MM.1S (cell line): Measurements from ENCODE around the gene VPS35L.

Experiments
- DNase-seq: peaks from one replicate; pipeline ENCODE4 v3.0.0-alpha.2; 2015
- H2AFZ ChIP-seq: fragments of 300-600 bp; sonication (generic); 2 replicates; pipeline ENCODE4 v1.6.0; 2016; ENCODE audit warnings: antibody characterized with exemption, low read length
- H3F3A ChIP-seq: fragments of 300-600 bp; sonication (generic); 2 replicates; pipeline ENCODE4 v1.6.1; 2016; ENCODE audit warnings: mild to moderate bottlenecking, antibody characterized with exemption, low read length, moderate library complexity, mixed read lengths; ENCODE audit not compliant: insufficient read depth
- H3K27ac ChIP-seq: fragments of 300-600 bp; sonication (generic); 2 replicates; pipeline ENCODE4 v1.5.1; 2016; ENCODE audit warnings: mild to moderate bottlenecking, low read length
- H3K27me3 ChIP-seq: fragments of 300-600 bp; sonication (generic); replicated peaks from 2 replicates; pipeline ENCODE4 v1.6.0; 2016; ENCODE audit warnings: low read length; ENCODE audit not compliant: insufficient read depth
- H3K36me3 ChIP-seq: fragments of 300-600 bp; sonication (generic); replicated peaks from 2 replicates; pipeline ENCODE4 v1.6.1; 2016; ENCODE audit warnings: mild to moderate bottlenecking, low read length, mixed read lengths; ENCODE audit not compliant: insufficient read depth
- H3K4me1 ChIP-seq: fragments of 300-600 bp; sonication (generic); 2 replicates; pipeline ENCODE4 v1.6.1; 2016; ENCODE audit warnings: low read length, mixed read lengths
- H3K4me2 ChIP-seq: fragments of 300-600 bp; sonication (generic); 2 replicates; pipeline ENCODE4 v1.6.0; 2016; ENCODE audit warnings: low read depth, low read length
- H3K4me3 ChIP-seq: fragments of 300-600 bp; sonication (generic); 2 replicates; pipeline ENCODE4 v1.5.1; 2016; ENCODE audit warnings: low read length, mixed read lengths
- H3K79me2 ChIP-seq: fragments of 300-600 bp; sonication (generic); 2 replicates; pipeline ENCODE4 v1.6.1; 2016; ENCODE audit warnings: mixed run types, low read length, mixed read lengths
- H3K9ac ChIP-seq: fragments of 300-600 bp; sonication (generic); 2 replicates; pipeline ENCODE4 v1.6.1; 2016; ENCODE audit warnings: low read length, mixed read lengths
- H3K9me2 ChIP-seq: fragments of 300-600 bp; sonication (generic); replicated peaks from 2 replicates; pipeline ENCODE4 v1.6.1; 2016; ENCODE audit warnings: mild to moderate bottlenecking, low read length, mixed read lengths; ENCODE audit not compliant: insufficient read depth
- H3K9me3 ChIP-seq: fragments of 300-600 bp; sonication (generic); replicated peaks from 2 replicates; pipeline ENCODE4 v1.6.1; 2016; ENCODE audit warnings: mild to moderate bottlenecking, low read length, mixed read lengths; ENCODE audit not compliant: insufficient read depth
- H4K20me1 ChIP-seq: fragments of 300-600 bp; sonication (generic); 2 replicates; pipeline ENCODE4 v1.6.1; 2016; ENCODE audit warnings: mild to moderate bottlenecking, low read length, moderate library complexity, mixed read lengths; ENCODE audit not compliant: insufficient read depth
- CTCF ChIP-seq: fragments of 300-600 bp; sonication (generic); IDR thresholded peaks from 2 replicates; pipeline ENCODE4 v1.5.1; 2016; ENCODE audit warnings: antibody characterized with exemption, low read length, mixed read lengths
- EZH2 ChIP-seq: fragments of 300-600 bp; sonication (generic); optimal IDR thresholded peaks from 2 replicates; pipeline ENCODE3; 2017; ENCODE audit warnings: low read depth, mild to moderate bottlenecking, antibody characterized with exemption, low read length, mixed read lengths
- EZH2phosphoT487 ChIP-seq: fragments of 300-600 bp; sonication (generic); IDR thresholded peaks from 2 replicates; pipeline ENCODE4 v1.6.1; 2018; ENCODE audit warnings: antibody characterized with exemption, low read length

VPS35L gene

GRCh38 chr16:19696961-19697360 lies 141.5 kb downstream of the VPS35L start:
- H3K27me3 ChIP-seq: no peaks in the 10 kb centered on the region
- no peaks in the 10 kb centered on the region for H3K4me1 ChIP-seq
- no peaks in the 10 kb centered on the region for H3K36me3 ChIP-seq
- no peaks in the 10 kb centered on the region for H3F3A ChIP-seq
- H3K9ac ChIP-seq: no peak overlapping the region
- no peaks in the 10 kb centered on the region for H3K9me3 ChIP-seq
- no peak overlapping the region for H3K27ac ChIP-seq
- H2AFZ ChIP-seq: no peak overlapping the region
- no peaks in the 10 kb centered on the region for H3K79me2 ChIP-seq
- no peak overlapping the region for H3K4me2 ChIP-seq
- no peak overlapping the region for H3K4me3 ChIP-seq
- H3K9me2 ChIP-seq: no peaks in the 10 kb centered on the region
- H4K20me1 ChIP-seq: no peaks in the 10 kb centered on the region
- no peak for DNase-seq
- TF ChIP-seq EZH2 (no peak), CTCF (no peak)

GRCh38 chr16:19697756-19698318 lies 142.3 kb downstream of the VPS35L start:
- no peak overlapping the region for H3K4me3 ChIP-seq
- no peak overlapping the region for H3K4me2 ChIP-seq
- H3F3A ChIP-seq: no peaks in the 10 kb centered on the region
- H3K27ac ChIP-seq: no peak overlapping the region
- DNase-seq: no peak
- H3K36me3 ChIP-seq: no peaks in the 10 kb centered on the region
- TF ChIP-seq EZH2phosphoT487 (no peak), EZH2 (no peak), CTCF (no peak)
- H3K9me2 ChIP-seq: no peaks in the 10 kb centered on the region
- no peaks in the 10 kb centered on the region for H4K20me1 ChIP-seq
- no peaks in the 10 kb centered on the region for H3K27me3 ChIP-seq
- H3K9me3 ChIP-seq: no peaks in the 10 kb centered on the region
- no peak overlapping the region for H3K9ac ChIP-seq
- H3K79me2 ChIP-seq: no peaks in the 10 kb centered on the region
- H2AFZ ChIP-seq: no peak overlapping the region
- H3K4me1 ChIP-seq: no peaks in the 10 kb centered on the region

- no peaks in the 10 kb centered on the region for H3K4me1 ChIP-seq
- no peak overlapping the region for H3K4me2 ChIP-seq
- no peak for TF ChIP-seq EZH2
- no peak for TF ChIP-seq CTCF
- no peak for TF ChIP-seq EZH2phosphoT487
- no peaks in the 10 kb centered on the region for H3K36me3 ChIP-seq
- H3K9me3 ChIP-seq: no peaks in the 10 kb centered on the region
- H3K9ac ChIP-seq: no peak overlapping the region
- H3K79me2 ChIP-seq: no peaks in the 10 kb centered on the region
- H3K4me3 ChIP-seq: no peak overlapping the region
- no peaks in the 10 kb centered on the region for H3K9me2 ChIP-seq
- H4K20me1 ChIP-seq: no peaks in the 10 kb centered on the region
- no peaks in the 10 kb centered on the region for H3K27me3 ChIP-seq
- no peak overlapping the region for H3K27ac ChIP-seq
- no peak overlapping the region for H2AFZ ChIP-seq
- no peak for DNase-seq
- no peaks in the 10 kb centered on the region for H3F3A ChIP-seq
Observed at GRCh38 chr16:19698480-19699465, 143.3 kb downstream of the VPS35L start.
